Hepatocyte (in vitro differentiated cells): ENCODE data around the gene PDZD8. TPM values are rescaled to one million over a fixed set of nuclear protein-coding genes. Genes with fewer than 3 reads are reported as not detected.

ENCODE experiments used
- DNase-seq: peaks from one replicate; pipeline ENCODE4 v3.0.0-alpha.2; 2016; ENCODE audit warnings: low spot score
- H2AFZ ChIP-seq: fragments of 200-600 bp; sonication (generic); 2 replicates; pipeline ENCODE4 v1.6.0; 2016; ENCODE audit warnings: antibody characterized with exemption, mild to moderate bottlenecking
- H3K27ac ChIP-seq: fragments of 200-600 bp; sonication (generic); 2 replicates; pipeline ENCODE4 v1.5.1; 2016; ENCODE audit warnings: mild to moderate bottlenecking
- H3K27me3 ChIP-seq: fragments of 200-600 bp; sonication (generic); 2 replicates; pipeline ENCODE4 v1.6.1; 2016
- H3K36me3 ChIP-seq: fragments of 200-600 bp; sonication (generic); replicated peaks from 2 replicates; pipeline ENCODE4 v1.5.1; 2016; ENCODE audit warnings: low read depth; ENCODE audit not compliant: insufficient read depth
- H3K4me1 ChIP-seq: fragments of 200-600 bp; sonication (generic); 2 replicates; pipeline ENCODE4 v1.5.1; 2016; ENCODE audit warnings: mild to moderate bottlenecking, moderate library complexity; ENCODE audit not compliant: insufficient read depth
- H3K4me2 ChIP-seq: fragments of 200-600 bp; sonication (generic); 2 replicates; pipeline ENCODE4 v1.6.0; 2016
- H3K4me3 ChIP-seq: fragments of 200-600 bp; sonication (generic); 2 replicates; pipeline ENCODE4 v1.5.1; 2016; ENCODE audit warnings: mild to moderate bottlenecking
- H3K79me2 ChIP-seq: fragments of 200-600 bp; sonication (generic); 2 replicates; pipeline ENCODE4 v1.6.0; 2017; ENCODE audit warnings: mild to moderate bottlenecking
- H3K9me2 ChIP-seq: fragments of 200-600 bp; sonication (generic); replicated peaks from 2 replicates; pipeline ENCODE4 v1.6.0; 2017; ENCODE audit warnings: mild to moderate bottlenecking; ENCODE audit not compliant: insufficient read depth
- H3K9me3 ChIP-seq: fragments of 200-600 bp; sonication (generic); 2 replicates; pipeline ENCODE4 v1.5.1; 2016; ENCODE audit warnings: low read depth, mild to moderate bottlenecking
- H4K20me1 ChIP-seq: fragments of 200-600 bp; sonication (generic); 2 replicates; pipeline ENCODE4 v1.6.0; 2016; ENCODE audit warnings: mild to moderate bottlenecking; ENCODE audit not compliant: insufficient read depth, poor library complexity, severe bottlenecking
- CTCF ChIP-seq: fragments of 200-600 bp; sonication (generic); IDR thresholded peaks from 2 replicates; pipeline ENCODE4 v1.5.1; 2016; ENCODE audit warnings: antibody characterized with exemption, mild to moderate bottlenecking; ENCODE audit not compliant: poor library complexity
- EZH2 ChIP-seq: fragments of 200-600 bp; sonication (generic); IDR thresholded peaks from 2 replicates; pipeline ENCODE4 v1.6.1; 2016; ENCODE audit warnings: antibody characterized with exemption, mild to moderate bottlenecking, borderline replicate concordance
- EZH2phosphoT487 ChIP-seq: fragments of 200-600 bp; sonication (generic); IDR thresholded peaks from one replicate; pipeline ENCODE4 v1.6.1; 2018; ENCODE audit warnings: antibody characterized with exemption, mild to moderate bottlenecking, low read depth, moderate library complexity; ENCODE audit not compliant: unreplicated experiment, severe bottlenecking
- WGBS: methylation state at CpG from one replicate; pipeline ENCODE4 v1.1.6; 2016; ENCODE audit warnings: low lambda C conversion rate; ENCODE audit errors: missing lambda C conversion rate; 5-methylcytosine and 5-hydroxymethylcytosine counted together
- polyA plus RNA-seq: library from polyadenylated mRNA; unstranded; fragments of >200 nt; fragmentation: Nextera tagmentation; extraction: Ambion mirVana; gene quantifications from 2 replicates; pipeline ENCODE4 v1.2.1, GENCODE V29; 2016
- total RNA-seq: library from RNA; depleted of rRNA; stranded (reverse); fragments of >200 nt; gene quantifications from 2 replicates; pipeline ENCODE4 v1.2.3, GENCODE V29; 2014

PDZD8 gene
- total and polyA plus RNA-seq, 2 experiments from 2014 or later: 12.9 to 77.2 TPM

DNA sequence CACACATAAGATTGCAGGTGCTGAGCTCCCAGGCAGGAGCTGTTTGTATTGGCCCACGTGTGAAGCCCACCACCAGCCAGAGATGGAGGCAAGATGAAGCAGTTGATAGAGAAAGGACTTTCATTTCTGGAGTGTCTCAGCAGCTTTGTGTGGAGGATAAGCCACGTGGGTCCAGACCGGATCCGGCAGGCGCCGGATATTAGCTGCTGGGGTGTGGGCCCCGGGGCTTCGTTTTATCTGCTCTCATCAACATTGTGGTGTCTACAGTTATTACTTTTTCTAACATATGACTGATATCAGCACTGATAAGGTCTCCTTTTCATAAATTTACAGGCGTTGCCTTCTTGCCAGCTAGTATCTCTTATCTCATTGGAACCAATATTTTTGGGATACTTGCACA is 108.8 kb downstream of the PDZD8 start:
- TF ChIP-seq EZH2phosphoT487: no peak
- no peak for TF ChIP-seq CTCF
- TF ChIP-seq EZH2: no peak

GRCh38 chr10:117264782-117265181 is 110.5 kb downstream of the PDZD8 start:
- peak; percentile 15 for DNase-seq
- TF ChIP-seq EZH2: no peak
- no peak for TF ChIP-seq CTCF
- TF ChIP-seq EZH2phosphoT487: no peak
- WGBS: 66% methylated on average over 7 of the region's 7 CpGs

More for the DNA sequence above, 108.8 kb downstream of the PDZD8 start:
- H3K4me1 ChIP-seq: no peaks in the 10 kb centered on the region
- H2AFZ ChIP-seq: no peak overlapping the region
- H3K4me2 ChIP-seq: no peak overlapping the region
- H3K36me3 ChIP-seq: no peaks in the 10 kb centered on the region
- no peaks in the 10 kb centered on the region for H4K20me1 ChIP-seq
- WGBS: 87% methylated on average over 9 of the region's 9 CpGs
- H3K4me3 ChIP-seq: no peak overlapping the region
- H3K27ac ChIP-seq: no peak overlapping the region
- DNase-seq: no peak
- H3K27me3 ChIP-seq: no peaks in the 10 kb centered on the region
- no peaks in the 10 kb centered on the region for H3K9me3 ChIP-seq
- no peaks in the 10 kb centered on the region for H3K79me2 ChIP-seq
- H3K9me2 ChIP-seq: no peaks in the 10 kb centered on the region

GRCh38 chr10:117262903-117263293 is 112.3 kb downstream of the PDZD8 start:
- Histone ChIP-seq H2AFZ (no peak overlapping the region), H3K4me1 (peaks cover 14% of the 10 kb centered on the region), H3K4me2 (no peak overlapping the region), H3K79me2 (no peaks in the 10 kb centered on the region), H3K9me3 (no peaks in the 10 kb centered on the region), H3K27ac (no peak overlapping the region), H3K9me2 (no peaks in the 10 kb centered on the region), H3K27me3 (no peaks in the 10 kb centered on the region), H3K4me3 (no peak overlapping the region), H4K20me1 (no peaks in the 10 kb centered on the region), H3K36me3 (no peaks in the 10 kb centered on the region)
- DNase-seq: no peak
- no peak for TF ChIP-seq CTCF
- TF ChIP-seq EZH2phosphoT487: no peak
- no peak for TF ChIP-seq EZH2
- WGBS: 76% methylated on average over 7 of the region's 7 CpGs

More at GRCh38 chr10:117264782-117265181, 110.5 kb downstream of the PDZD8 start:
- no peaks in the 10 kb centered on the region for H3K79me2 ChIP-seq
- H3K9me2 ChIP-seq: no peaks in the 10 kb centered on the region
- no peak overlapping the region for H2AFZ ChIP-seq
- no peak overlapping the region for H3K4me2 ChIP-seq
- H3K4me3 ChIP-seq: no peak overlapping the region
- H3K27ac ChIP-seq: no peak overlapping the region
- no peaks in the 10 kb centered on the region for H3K36me3 ChIP-seq
- H3K4me1 ChIP-seq: peaks cover 14% of the 10 kb centered on the region
- no peaks in the 10 kb centered on the region for H4K20me1 ChIP-seq
- no peaks in the 10 kb centered on the region for H3K9me3 ChIP-seq
- H3K27me3 ChIP-seq: no peaks in the 10 kb centered on the region

DNA sequence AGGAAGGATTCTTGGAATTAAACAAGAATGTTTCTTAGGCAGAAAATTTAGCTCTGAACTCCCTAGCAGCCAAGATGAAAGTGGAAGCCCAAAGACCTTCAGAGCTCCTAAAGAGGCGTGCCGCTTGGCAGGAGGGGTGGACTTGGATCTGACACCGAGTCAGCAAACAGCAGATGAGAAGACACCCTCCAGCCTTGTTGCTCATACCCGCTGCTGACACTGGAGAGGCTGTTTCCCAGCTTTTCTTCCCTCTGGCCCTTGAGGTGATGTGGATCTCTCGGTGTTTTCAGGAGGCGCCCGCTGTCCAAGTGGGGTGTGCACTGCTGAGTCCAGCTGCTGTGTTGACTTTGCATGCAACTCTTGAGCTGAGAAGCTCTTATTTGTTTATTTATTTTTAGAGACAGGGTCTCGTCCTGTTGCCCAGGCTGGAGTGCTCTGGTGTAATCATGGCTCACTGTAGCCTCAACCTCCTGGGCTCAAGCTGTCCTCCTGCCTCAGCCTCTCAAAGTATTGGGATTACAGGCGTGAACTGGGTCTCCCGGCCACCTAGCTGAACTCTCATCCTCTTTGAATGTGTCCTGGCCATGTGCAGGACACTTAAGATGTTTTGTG is 112.8 kb downstream of the PDZD8 start:
- TF ChIP-seq CTCF (no peak), EZH2phosphoT487 (no peak), EZH2 (no peak)
- 79% methylated on average over 10 of the region's 10 CpGs for WGBS

More for the DNA sequence above, 112.8 kb downstream of the PDZD8 start:
- no peaks in the 10 kb centered on the region for H3K9me3 ChIP-seq
- no peaks in the 10 kb centered on the region for H3K79me2 ChIP-seq
- no peak overlapping the region for H3K27ac ChIP-seq
- H3K4me2 ChIP-seq: no peak overlapping the region
- H3K27me3 ChIP-seq: no peaks in the 10 kb centered on the region
- H2AFZ ChIP-seq: no peak overlapping the region
- H3K4me3 ChIP-seq: no peak overlapping the region
- no peaks in the 10 kb centered on the region for H3K9me2 ChIP-seq
- H3K4me1 ChIP-seq: peaks cover 14% of the 10 kb centered on the region
- no peaks in the 10 kb centered on the region for H4K20me1 ChIP-seq
- H3K36me3 ChIP-seq: no peaks in the 10 kb centered on the region
- peak; percentile 27 for DNase-seq
